Stimulated activated CD4-positive, alpha-beta T cell treated with anti-CD3 and anti-CD28 coated beads, TNF-alpha, amount 100 ng/mL, for 1 hour (primary cell): ENCODE measurements around the gene AKNAD1.

Source experiments
- DNase-seq, 3 donors: peaks; one replicate each; pipeline ENCODE4 v3.0.0-alpha.2; 2020; ENCODE audit warnings: low read depth in 3 of 3, low spot score in 1 of 3

AKNAD1 gene

DNA sequence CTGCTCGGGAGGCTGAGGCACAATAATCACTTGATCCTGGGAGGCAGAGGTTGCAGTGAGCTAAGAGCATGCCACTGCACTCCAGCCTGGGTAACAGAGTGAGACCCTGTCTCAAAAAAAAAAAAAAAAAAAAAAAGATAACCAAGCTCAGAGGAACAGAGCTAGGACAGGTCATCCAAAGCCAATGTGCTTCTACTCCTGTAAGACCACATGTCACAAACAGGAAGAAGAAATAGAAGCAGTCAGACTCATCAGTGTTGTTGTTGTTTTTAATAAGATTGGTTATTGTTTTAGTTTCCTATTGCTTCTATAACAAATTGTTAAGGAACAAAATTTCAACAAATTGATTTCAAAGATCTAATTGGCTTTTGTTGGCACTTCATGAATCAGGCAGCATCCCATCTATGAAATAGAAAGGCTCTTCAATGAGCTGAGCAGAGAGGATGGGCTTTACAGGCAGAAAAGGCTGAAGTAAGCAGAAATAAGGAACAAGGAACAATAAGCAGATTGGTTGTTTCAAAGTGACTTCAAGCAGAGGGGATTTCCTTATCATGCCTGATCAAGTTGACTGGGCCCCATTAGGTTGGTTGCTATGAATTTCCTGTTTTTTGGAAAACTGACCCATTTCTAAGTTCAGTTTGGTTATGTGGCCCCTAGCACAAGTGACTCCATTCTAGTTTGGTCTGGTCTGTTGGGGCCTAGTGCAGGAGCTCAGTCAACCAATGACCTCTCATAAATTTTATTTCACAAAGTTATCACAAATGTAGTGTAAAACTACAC, 6.0 kb upstream of the AKNAD1 start:
- DNase-seq: no peak

DNA sequence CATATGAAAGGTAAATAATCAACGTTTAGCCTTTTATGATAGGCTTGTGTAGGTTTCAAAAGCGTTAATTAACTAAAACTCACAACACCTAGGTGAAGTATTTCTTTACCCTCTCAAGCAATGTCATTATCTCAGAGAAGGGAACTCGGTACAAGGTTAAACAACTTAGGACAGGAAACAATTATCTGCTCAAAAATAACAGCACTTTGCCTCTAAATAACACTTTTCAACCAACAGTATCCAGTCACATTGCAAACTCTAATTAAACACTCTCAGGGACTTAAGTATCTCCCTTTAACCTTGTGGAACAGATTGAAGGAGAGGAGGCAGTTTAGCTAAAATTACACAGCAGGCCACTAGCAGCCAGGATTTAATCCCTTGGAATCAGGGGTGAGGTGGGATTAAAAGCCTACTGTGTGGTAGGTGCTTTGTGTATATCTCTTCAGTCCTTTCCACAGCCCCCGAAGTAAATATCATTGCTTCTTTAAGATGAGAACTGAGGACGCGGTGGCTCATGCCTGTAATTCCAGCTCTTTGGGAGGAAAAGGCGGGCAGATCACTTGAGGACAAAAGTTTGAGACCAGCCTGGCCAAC, 5.2 kb upstream of the AKNAD1 start:
- DNase-seq: no peak

DNA sequence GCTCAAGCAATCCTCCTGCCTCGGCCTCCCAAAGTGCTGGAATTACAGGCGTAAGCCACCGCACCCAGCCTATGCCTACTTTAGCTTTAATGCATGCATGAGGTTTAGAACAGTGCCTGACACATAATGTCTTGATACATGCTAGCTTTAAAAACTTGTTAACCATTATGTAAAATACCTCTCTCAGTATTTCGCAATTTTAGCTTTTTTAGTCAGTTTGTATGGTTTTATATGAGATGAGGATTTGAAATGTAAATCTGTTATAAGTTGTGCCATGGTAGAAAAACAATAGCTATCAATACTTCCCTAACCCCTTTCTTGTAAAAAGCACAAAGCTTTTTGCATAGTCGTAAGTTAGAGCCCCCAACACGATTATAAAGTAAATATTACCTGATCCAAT, 4.7 kb upstream of the AKNAD1 start:
- DNase-seq: no peak

DNA sequence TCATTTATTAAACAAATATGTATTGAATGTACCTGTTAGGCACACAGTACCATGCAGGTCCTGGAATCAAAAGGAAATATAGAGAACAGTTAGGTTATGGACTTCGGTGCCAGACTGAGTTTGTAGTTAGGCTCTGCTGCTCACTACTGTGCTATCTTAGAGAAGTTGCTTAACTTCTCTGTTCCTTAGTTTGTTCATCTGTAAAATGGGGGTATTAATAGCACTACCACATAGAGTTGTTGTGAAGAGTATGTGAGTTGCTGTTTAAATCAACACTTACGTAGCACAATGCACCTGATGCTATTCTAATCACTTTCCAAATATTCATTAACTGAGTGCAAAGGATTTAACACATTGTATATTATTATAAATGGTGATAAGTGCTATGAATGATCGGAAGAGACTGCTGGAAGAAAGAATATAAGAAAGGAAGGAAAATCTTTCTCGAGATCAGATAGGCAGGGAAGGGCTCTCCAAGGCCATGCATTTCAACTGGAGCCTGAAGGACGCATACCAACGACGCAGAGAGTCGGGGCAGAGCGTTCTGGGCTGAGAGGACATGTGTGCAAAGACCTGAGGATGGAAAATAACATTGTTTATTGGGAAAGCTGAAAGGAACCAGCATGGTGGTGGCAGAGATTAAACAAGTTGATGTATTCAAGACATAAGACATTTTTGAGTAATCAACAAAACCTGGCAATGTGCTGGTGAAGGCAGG, 3.5 kb upstream of the AKNAD1 start:
- DNase-seq: no peak

DNA sequence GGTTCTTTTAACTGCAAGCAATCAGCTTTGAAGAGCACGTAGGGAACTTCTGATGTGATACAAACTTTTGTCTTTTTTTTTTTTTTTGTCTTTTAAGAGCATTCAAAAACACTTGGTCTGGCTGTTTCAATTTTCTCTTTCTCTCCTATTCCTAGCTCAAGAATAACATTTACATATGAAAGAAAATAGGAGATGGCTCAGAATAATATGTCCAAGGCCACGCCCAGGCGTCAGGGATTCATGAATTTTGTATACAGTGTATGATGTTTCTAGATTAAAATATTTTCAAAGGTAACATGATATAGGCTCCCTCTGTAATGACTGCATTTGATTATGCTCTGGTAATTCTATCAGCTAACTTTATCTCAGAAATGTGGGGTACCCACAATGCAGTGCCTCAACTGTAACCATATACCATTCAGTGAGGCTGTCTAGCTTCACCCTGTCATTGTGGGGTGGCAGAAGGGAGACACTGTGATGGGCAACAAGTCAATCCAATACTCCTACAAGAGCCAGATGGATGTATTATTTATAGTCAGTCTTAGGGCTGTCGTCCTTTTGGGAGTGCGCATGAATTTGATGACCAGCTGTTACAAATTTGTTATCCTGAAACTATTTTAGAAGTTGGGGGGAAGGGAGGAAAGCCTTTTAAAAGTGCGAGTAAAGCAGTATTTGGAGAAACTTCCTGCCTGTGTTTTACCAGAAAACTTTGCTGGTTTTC, 1.5 kb upstream of the AKNAD1 start:
- DNase-seq: no peak

DNA sequence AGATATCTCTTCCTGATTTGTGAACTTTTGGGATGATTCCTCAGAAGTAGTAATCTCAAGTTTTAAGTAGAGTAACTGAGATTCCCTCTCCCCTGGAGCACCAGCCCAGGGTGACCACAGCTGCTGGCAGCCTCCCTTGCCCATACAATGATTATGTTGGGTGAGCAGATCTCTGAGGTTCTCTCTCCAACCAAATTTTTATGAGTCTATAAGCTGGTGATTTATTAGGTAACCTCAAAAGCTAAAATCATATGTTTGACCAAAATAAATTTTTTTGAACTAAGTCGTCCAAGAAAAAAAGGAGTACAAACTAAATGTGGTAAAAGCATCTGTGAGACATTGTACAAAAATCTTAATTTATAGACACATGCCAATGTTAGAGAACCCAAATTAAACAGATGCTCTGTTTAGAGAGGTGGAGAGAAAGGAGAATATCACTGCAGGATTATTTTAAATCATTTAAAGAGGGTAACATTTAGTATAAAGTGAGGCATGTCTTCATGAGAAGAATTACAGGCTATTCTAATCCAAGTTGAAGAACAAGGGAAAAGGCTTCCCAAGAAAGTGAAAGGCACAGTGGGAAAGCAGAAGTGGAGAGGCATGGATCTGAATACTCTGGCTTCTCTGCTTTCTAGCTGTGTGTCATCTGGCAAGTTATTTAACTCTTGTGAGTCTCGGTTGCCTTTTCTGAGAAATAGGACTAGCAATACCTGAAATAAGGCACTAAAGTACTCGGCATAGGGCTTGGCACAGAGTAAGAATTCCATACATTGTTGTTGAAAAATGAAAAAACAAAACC, 2.5 kb downstream of the AKNAD1 start:
- no peak for DNase-seq

DNA sequence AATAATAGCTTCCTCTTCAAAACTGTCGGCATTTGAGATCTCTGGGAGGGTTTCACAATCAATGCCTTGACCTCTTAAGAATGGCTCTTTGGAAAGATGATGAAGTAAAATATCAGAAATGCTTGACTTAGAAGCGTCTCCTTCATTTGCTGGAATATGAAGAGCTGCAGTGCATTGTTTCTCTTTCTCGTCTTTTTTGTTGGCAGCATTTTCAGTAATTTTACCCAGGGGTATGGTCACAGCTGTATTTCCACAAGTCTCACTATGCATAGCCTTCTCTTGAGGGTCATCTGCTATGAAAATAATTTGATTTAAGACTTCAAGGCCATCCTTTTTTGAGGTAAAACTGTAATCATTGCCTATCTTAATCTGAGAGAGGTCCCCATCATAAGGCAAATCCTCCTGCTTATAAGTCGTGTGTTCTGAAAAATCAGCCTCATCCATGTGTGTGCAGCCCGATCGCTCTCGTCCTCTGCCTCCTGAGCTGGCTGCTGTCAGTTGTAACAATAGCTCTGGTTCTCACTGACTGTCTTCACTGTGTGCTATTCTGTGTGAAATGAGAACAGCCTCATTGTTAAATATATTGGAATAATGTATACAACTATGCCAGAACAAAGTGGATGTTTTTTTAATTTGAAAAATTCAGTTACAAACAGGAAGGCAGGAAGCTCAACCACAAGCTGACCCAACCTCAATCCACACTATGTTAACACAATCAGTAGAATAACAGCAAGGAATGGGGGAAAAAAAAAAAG, 4.5 kb downstream of the AKNAD1 start:
- no peak for DNase-seq

DNA sequence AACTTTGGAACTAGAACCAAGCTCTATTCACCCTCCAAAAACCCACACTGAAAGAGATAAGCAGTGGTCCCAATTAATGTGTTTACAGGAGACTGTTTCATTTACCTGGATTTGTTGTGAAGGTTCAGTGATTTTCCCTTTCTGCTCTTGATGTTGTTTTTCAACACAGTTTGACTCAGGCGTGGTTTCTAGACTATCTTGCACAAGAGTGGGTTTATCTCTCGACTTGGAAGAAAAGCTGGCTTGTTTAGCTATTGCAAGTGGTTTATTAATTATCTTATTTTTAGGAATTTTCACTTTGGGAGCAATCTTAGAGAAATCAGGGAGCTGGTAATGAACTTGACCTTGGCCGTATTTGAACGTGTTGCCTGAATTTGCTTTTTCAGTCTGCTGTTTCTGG, 5.3 kb downstream of the AKNAD1 start:
- DNase-seq: no peak

DNA sequence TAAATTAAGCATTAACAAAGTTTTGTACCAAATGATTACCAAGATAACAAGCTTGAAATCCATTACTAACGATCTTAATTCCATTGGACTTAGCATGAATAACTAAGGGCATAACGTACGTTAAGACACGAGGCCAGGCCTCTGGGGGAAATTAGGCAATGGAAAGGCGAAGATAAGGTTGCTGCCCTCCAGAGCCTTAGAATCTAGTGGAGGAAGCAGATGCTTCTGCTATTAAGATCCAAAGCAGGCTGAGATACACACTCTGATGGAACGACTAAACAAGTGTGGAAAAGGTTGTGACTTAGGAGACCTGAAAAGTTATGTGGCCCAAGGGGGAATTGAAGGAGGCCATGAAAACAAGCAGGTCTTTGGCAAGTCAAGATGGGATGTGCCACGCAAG, 6.0 kb downstream of the AKNAD1 start:
- no peak for DNase-seq

DNA sequence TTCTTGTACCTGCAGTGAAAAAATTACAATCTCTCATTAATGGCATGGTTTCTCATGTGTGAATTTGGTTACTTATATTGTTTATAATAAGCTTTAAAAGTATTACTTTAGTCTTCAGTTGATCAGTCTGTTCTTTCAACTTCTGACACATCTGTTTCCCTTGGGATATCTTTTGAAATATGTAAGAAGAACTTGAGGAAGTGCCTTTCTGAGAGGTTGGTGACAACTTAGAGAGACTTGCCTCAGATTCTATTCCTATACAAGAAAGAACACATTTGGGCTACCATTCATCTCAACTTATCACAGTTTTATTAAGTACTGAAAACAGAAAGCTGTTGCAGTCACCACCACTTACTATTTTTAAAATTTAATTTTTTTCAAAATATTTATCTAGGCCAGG, 8.1 kb downstream of the AKNAD1 start:
- DNase-seq: no peak

DNA sequence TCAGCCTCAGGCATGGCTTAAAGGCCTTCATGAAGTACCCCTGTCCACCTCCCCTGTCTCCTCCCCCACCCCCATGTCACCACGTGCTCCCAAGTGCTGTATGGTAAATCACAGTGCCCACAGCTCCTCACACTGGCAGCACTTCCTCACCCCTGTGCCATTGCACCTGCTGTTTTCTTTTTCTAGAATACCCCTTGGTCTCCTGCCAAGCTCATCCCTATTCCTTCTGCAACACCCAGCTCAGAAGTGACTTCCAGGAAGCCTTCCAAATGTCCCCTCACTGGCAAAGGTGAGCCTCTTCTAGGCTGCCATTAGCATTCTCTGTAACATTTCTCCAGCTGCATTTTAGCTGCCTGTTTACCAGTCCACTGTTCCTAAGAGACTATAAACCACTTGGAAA, 9.4 kb downstream of the AKNAD1 start:
- no peak for DNase-seq

DNA sequence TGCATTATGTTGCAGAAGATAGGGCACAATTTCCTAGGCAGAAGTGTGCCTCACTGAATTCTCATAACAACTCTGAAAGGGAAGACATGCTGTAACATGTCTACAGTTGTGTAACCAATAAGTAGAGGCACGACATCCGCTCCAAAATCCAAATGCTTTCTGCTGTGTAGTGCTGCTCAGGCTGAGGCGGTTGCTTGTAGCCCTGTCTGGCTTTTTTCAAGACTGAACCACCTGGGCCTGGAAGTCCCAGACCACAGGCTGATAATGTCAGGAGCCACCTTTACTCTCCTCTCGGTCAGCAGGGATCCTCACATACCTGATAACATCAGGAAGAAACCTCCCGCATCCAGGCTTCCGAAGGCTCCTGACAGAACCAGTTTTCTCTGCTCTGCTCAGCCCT, 10.9 kb downstream of the AKNAD1 start:
- DNase-seq: no peak

DNA sequence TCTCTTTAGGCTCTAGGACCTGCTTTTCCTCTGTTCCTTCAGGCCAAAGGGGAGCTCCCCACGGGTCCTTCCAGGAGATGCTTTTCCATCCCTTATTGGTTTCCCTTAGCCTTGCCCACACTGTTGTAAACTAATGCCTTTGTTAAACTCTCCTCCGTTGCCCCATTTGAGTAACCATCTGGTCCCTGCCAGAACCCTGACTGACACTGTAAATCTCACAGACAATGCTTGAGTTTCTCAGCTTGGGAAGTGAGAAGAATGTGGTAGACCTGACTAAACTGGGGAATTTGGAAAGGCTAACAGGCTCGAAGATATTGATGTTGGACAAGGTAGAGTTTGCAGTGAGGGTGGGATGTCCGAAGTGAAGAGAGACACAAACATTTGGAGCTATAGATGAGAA, 11.4 kb downstream of the AKNAD1 start:
- DNase-seq: no peak

DNA sequence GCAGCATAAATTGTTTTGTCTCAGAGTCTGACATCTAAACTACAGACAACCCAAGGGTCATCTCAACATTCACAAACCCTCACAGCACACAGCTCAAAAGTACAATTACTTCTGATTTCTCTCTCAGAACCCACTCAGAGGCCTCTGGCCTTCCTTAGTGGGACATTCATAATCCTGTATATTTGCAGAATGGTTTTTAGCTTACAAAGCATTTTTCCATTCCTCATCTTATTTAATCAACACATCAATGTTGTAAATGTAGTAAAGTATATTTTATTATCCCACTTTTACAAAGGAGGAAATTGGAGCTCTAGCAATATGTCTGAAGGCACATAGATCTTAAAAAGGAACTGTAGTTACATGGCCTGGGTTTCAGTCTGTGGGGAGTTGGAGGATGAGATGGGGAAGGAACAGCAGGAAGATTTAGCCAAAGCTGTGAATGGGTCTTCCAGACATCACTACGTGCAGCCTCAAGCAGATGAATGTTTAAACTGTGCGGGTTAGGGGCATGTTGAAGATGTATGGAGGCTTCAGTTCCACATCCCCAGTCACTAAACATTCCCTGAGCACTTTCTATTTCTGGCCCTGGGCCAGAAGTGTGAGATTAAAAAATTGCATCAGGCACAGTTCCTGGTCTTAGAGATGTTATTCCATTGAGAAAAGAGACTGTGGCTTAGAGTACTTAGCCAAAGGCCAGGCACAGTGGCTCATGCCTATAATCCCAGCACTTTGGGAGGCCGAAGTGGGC, 13.3 kb downstream of the AKNAD1 start:
- no peak for DNase-seq

DNA sequence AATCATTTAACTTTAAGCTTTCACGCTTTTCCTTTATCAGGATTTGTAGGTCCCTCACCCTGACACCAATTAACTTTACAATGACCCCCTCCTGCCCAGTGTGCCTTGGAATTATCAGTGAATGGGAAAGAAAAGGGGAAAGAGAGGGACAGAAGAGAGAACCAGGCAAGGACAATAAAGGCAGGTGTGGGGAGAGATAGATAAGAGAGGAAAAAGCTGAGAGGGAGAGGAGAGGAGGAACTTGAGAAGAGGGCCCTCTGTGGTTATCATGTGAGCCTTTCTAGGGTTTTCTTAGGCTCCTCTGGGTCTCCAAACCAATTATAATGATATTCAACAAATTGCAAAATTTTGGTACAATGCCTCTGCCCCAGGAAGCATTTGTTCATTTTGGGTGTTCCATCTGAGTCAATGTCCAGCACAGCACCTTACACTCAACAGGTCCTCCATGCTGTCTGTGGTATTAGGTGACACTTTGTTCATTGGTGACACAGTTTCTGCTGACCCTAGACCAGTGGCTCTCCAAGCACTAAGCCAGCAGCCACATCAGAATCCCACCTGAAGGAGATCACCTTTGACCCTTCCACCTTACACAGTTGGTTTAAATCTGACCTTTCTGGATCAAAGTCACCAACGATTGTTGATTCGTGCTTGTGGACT, 14.2 kb downstream of the AKNAD1 start:
- no peak for DNase-seq

DNA sequence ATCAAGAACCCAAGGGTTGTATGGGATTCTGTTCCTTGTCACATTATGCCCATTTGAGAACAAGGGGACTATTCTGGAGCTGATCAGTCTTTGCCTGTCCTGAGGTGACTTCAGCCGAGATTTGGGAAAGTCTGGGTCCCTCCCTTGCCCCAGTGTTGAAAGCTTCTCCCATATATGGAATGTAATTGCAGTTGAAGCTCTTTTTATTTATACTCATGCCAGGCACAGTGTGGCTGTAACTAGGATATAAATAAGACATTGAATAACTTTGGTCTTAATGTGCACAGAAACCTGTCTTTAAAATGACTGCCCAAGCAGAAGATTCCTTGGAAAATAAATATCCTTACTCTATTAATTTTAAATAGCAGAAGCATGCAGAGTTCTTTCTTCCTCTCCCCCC, 15.2 kb downstream of the AKNAD1 start:
- DNase-seq: no peak

DNA sequence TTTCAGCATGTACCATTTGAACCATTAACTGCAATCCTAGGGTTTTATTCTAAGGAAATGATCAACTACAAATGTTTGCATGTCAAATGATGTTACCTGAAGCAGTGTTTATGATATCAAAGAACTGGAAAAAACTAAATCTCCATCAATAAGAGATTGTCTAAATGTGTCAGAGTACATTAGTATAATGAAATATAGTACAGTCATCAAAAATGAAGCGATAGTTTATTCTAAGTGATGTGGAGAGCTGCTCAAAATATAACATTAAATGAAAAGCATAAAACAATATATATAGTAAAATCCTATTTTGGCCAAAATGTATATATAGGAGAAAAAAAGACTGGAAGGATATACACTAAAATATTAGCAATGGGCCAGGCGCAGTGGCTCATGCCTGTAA, 24.0 kb downstream of the AKNAD1 start:
- DNase-seq: no peak

DNA sequence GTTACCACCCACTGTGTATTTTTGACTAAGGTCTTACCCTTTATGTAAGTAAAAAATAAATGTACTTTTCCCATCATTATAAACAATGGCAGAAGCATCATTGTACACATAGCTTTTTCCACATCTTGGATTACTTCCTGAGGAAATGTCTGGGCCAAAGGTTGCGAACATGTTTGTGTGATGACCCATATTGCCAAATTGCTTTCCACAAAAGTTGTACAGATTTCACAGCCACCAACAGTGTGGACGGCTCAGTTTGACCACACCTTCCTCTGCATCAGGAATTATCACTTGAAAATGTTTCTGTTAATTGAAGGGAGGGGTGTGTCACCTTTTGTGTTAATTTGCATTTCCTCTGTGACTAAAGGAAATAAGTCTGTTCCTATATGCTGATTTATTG, 25.7 kb downstream of the AKNAD1 start:
- no peak for DNase-seq
